GM18951 (cell line): ENCODE results near the gene MPLKIP.
"Not testable (repeated sequence)": the region's sequence is repeated elsewhere in the genome, so short reads cannot be mapped to it uniquely, and the experiment has no call there.

Experiments used
- POLR2A ChIP-seq: IDR thresholded peaks from 4 replicates; pipeline ENCODE4 v1.6.1; 2011; ENCODE audit warnings: mild to moderate bottlenecking; ENCODE audit not compliant: insufficient read length, insufficient read depth; ENCODE audit errors: extremely low read depth
- in situ Hi-C: fragments of 300-500 bp; cut with MboI; formaldehyde crosslinking; loops from one replicate; pipeline ENCODE4 v1.12.0; 2022; ENCODE audit warnings: low sequenced_read_pairs, mixed read lengths, inconsistent platforms; ENCODE audit not compliant: unreplicated experiment

The MPLKIP gene

DNA sequence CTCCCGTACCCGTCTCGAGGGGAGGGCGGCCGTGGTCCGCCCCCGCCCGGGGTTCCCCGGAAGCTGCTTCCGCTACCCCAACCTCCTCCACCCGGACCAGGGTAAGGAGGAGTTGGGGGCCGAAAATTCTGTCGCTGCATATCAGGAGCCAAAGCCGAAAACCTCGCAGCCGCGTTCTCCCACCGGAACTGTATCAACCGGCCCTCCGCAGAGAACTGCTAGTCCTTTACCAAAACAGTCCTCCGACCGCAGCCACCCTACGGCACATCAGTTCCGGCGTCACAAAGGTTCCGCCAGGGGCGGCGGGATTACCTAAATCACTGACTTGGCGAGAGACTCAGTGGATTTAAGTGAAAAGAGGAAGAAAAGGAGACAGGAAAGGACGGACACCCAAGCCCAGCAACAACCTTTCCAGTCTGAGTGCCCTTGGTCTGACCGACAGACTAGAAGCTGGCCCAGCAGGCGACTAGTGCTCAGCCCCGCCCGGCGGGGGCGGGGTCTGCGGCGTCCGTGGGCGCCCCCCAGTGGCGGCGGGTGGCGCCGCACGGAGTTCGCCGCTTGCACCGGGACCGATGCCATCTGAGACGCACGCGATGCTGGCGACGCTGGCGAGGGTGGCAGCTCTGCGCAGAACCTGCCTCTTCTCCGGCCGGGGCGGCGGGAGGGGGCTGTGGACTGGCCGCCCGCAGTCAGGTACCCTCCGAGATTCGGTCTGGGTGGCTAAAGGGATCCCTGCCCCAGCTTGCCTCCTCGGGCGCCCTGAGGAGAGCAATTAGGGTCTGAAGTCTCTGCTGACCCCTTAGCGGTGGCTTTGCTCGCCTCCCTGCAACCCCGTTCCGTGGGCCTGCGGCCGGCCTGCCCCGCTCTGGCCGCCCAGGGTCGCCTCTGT lies at the start of gene MPLKIP, which contains the start of gene SUGCT:
Gene MPLKIP, minus strand, starts transcription at position 195 of the 889 bp plus-strand sequence. Its CDS starts 55 bp downstream, at position 140.
Gene SUGCT, plus strand, starts transcription at position 578 of the 889 bp plus-strand sequence.
- peak; percentile 76 for TF ChIP-seq POLR2A
- in situ Hi-C loops: no loop called here

DNA sequence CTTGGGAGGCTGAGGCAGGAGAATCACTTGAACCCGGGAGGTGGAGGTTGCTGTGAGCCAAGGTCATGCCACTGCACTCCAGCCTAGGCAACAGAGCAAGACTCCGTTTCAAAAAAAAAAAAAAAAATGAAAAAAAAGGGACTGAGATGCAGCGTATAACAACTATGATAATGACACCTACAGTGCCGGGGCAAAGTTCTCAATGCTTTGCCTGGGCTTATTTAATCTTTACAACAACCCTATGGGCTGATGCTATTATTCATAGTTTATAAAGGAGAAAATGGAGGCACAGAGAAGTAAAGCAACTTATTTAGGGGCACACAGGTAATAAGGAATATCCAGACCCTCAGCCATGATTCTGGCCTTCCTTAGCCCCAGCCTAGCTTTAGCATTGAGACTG lies 48.0 kb upstream of the MPLKIP start:
- TF ChIP-seq POLR2A: no peak
- in situ Hi-C loops: no loop called here

DNA sequence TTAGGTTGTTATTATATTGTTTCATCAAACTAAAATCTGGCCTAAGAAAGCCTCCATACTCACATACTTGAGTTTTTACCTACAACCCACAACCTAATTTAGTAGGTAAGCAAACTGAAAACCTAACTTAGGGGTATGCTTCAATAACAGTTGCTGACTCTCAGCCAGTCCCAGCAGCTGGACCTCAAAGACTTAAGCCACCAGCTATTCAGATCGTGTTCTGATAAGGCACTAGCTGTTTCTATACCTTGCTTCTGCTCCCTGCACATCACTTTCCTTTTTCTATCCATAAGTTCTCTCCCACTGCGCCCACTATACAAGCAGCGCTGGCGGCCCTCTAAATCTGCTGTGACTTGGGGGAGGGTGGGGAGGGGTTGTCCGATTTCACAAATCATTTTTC lies 42.6 kb upstream of the MPLKIP start:
- in situ Hi-C loops: no loop called here
- no peak for TF ChIP-seq POLR2A

DNA sequence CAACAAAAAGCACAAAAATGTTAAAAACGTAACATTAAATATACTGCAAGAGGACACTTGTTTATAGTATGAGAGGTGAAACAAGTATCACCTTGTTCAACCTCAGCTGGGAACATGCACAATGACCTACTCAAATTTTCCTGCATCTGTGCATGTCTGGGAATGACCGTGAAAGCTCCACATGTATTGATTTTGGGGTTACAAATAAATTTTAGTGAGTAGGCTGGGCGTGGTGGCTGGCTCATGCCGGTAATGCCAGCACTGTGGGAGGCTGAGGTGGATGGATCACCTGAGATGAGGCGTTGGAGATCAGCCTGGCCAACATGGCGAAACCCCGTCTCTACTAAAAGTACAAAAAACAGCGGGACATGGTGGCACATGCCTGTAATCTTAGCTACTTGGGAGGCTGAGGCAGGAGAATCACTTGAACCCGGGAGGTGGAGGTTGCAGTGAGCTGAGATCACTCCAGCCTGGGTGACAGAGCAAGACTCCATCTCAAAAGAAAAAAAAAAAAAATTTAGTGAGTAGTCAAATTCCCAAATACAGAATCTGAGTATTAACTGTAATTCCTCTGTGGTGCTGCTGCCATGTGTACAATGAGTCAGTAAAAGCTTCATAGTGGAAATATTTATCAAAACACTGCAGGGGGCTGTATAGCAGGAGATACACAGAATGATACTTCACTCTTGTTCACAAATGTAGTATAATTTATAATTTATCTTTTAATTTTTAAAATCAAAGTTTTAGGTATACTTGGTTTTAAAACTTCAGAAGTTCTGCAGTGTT lies 41.5 kb upstream of the MPLKIP start:
- TF ChIP-seq POLR2A: no peak
- in situ Hi-C loops: no loop called here

DNA sequence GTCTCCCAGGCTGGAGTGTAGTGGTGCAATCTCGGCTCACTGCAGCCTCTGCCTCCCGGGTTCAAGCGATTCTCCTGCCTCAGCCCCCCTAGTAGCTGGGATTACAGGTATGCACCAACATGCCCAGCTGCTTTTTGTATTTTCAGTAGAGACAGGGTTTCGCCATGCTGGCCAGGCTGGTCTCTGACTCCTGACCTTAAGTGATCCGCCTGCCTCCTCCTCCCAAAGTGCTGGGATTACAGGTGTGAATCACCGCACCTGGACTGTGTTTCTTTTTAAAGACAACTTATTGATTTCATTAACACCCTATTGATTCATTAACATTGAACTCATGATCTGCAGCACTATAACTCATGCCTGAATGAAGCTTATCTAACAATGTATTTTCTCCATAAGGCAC lies 40.8 kb upstream of the MPLKIP start:
- in situ Hi-C loops: not testable (repeated sequence)

DNA sequence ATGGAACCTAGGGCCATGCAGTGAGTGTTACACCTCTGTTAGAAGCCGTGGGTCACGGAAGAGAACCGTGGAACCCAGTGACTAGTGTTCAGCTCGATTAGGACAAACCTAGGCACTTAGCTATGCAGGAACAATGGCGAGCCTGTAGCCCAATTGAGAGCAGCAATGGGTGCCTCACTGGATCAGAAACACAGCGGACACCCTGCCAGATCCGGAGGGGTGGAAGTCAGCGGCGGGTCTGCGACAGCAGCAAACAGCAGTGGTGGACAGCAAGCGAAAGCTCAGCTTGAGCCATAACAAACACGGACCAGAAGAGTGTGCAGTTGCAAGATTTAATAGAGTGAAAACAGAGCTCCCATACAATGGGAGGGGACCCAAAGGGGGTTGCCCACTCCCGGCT lies 38.7 kb upstream of the MPLKIP start:
- in situ Hi-C loops: not testable (repeated sequence)

DNA sequence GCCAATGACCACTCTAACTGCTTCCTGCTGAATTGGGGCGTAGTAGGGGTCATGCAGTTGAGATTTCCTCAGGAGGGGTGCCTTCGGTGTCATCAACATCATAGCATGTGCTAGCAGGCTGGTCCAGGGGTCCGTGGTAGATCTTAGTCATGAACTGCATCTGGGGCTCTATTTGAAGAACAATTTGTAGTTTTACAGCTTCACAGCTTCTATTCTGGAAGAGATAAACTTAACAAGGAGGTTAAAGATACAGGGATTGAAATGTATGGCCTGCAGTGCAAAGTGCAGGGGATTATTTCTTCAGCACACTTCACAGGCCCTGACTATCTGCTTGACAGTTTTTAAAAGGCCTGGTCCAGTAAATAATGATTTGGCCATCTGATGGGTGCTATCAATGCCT lies 33.8 kb upstream of the MPLKIP start:
- in situ Hi-C loops: not testable (repeated sequence)

DNA sequence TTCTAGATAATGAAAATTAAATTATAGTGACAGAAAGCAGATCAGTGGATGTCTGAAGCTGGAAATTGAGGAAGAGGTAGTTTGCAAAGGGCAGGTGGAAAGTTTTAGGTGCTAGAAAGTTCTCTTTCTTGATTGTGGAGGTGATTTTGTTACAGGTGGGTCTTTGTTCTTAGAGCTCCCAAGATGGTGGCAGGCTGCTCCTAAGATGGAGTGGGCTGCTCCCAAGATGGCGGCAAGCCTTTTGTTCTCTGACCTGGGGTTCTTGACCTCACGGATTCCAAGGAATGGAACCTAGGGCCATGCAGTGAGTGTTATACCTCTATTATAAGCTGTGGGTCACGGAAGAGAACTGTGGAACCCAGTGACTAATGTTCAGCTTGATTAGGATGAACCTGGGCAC lies 32.9 kb upstream of the MPLKIP start:
- in situ Hi-C loops: no loop called here

DNA sequence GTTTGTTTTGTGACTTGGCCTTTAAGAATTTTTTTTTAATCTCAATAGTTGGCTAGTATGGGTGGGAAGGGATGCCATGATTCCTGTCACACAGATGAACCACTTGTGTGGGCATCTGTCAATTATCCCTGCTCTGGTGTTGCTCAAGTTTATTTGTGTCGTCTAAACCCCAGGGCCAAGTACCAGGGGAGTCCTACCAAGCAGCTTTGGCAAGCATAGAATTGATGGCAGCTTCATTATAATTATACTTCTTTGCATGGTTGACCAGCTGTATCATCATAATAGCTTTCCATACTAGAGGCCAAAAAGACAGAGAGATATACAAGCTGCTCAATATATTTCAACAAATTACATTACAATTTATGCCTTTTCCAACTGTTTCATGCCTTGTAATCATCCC lies 30.8 kb upstream of the MPLKIP start:
- in situ Hi-C loops: no loop called here
- no peak for TF ChIP-seq POLR2A

More for the DNA sequence above, 32.9 kb upstream of the MPLKIP start:
- no peak for TF ChIP-seq POLR2A

DNA sequence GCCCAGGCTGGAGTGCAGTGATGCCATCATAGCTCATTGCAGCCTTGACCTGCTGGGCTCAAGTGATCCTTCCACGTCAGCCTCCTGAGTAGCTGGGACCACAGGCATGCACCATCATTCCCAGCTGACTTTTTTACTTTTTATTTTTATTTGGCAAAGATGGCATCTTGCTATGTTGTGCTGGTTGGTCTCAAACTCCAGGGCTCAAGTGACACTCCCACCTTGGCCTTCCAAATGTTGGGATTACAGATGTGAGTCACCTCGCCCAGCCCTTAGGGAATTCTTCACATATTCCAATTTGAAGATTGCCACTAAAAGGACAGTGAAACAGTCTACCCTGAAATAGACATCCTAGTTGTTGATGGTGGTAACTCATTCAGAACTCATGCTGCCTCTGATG lies 28.1 kb upstream of the MPLKIP start:
- no peak for TF ChIP-seq POLR2A
- in situ Hi-C loops: no loop called here

DNA sequence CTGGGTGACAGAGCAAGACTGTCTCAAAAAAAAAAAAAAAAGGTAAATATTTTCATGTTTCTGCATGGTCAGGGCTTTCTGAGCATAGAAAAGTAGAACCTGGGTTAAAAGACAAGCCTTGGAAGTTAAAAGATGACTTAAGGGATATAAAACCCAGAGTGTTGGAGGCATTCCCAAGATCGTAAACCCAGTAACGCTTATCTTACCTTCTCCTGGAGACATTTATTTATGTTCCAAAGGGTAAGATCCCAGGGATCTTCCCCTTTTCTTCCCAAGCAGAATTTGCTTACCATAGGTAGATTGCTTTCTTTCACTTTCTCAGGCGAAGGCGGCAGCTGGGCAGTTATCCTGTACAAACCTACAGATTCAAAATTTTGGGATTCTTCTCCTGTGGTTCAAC lies 22.6 kb upstream of the MPLKIP start:
- in situ Hi-C loops: no loop called here
- no peak for TF ChIP-seq POLR2A

DNA sequence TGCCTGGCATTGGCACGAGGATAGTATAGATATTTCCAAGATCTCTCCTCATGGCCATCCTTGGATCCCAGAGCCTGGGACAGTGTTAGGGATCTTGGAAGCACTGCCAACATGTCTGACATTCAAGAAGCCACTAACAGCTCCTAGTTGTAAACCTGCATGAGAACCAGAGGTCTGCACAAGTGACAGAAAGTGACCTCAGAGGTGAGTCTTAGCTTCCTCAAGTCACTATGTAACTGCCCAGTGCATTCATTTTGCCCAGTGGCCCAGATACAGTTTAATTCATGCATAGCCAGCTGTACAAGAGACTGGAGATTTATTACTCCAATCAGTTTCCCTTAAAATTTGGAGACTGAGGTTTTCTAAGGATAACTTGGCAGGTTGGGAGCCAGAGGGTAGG lies 17.1 kb upstream of the MPLKIP start:
- in situ Hi-C loops: no loop called here
- no peak for TF ChIP-seq POLR2A

DNA sequence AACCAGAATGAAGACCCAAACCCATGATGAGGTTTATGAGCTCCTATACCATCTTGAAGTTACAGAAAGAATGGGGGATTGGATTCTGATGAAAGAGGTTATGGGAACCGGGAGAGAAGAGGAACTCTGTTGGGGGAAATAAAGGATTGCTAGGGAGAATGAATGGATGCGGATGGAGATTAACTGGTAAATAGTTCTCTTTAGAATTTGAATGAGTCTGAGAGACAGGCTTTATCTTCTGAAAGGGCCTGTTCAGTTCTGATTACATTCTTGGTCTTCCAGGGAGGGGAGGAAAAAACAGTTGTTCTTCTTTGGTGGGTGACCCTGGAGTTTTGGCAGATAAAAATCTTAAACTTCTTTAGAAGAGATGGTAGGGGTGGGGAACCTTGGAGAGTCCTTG lies 14.2 kb upstream of the MPLKIP start:
- no peak for TF ChIP-seq POLR2A
- in situ Hi-C loops: no loop called here

DNA sequence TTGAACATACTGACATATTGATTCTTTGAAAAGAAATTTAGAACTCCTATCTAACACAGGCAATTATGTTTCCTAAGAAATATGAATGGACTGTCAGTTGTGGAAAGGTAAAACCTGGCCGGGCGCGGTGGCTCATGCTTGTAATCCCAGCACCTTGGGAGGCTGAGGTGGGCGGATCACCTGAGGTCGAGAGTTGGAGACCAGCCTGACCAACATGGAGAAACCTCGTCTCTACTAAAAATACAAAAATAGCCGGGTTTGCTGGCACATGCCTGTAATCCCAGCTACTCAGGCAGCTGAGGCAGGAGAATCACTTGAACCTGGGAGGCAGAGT lies 13.8 kb upstream of the MPLKIP start:
- in situ Hi-C loops: not testable (repeated sequence)
